Measurements from ENCODE around the gene POLR2A. TPM values are rescaled to one million over a fixed set of nuclear protein-coding genes. Genes with fewer than 3 reads are reported as not detected.

POLR2A gene
- total and polyA plus RNA-seq, 2 of the 13 experiments (the other 11 are each of a cell fraction or from before 2014, with no cell fraction given) = 17.8 to 18.3 TPM

DNA sequence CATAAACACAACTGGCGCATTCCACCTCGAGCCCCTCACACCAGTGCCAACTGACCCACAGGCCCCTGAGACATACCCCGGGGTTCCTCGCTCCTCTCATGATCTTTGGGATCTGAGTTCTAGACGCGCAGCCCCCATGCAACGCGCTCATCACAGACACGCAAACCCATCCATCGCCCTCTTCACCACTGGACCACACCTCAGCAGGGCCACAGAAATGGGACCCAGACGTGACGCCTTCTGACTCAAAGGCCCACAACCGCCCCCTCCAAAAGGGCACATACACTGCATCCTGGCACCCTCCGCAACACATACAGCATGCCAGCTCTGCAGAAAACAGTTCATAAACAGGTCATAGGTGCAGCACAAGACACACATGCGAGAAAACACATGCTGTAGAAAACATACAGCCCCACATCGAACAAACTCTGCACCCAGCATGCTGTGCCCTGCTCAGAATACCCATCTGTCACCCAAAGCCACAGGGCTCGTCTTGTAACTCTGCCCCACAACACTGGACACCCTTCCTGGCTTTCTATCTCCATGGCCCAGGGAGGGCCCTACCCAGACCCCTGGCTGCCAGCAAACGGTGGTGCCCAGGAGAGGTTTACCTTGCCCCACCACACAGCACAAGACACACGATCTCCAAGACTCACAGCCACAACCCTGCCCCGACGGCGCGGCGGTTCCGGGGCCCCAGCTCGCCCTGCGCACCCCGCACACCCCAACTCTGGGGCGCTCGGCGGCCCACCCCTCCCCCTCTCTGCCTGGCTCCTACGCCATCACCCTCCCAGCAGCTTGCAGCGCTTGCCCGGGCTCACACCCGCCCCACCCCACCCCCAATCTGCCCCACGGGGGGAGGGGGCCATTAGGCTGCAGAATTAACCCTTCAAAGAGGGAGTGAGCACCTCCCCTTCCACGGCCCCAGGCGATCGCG is 5.6 kb upstream of the POLR2A start (continued):
- TF ChIP-seq, protein P1, sequence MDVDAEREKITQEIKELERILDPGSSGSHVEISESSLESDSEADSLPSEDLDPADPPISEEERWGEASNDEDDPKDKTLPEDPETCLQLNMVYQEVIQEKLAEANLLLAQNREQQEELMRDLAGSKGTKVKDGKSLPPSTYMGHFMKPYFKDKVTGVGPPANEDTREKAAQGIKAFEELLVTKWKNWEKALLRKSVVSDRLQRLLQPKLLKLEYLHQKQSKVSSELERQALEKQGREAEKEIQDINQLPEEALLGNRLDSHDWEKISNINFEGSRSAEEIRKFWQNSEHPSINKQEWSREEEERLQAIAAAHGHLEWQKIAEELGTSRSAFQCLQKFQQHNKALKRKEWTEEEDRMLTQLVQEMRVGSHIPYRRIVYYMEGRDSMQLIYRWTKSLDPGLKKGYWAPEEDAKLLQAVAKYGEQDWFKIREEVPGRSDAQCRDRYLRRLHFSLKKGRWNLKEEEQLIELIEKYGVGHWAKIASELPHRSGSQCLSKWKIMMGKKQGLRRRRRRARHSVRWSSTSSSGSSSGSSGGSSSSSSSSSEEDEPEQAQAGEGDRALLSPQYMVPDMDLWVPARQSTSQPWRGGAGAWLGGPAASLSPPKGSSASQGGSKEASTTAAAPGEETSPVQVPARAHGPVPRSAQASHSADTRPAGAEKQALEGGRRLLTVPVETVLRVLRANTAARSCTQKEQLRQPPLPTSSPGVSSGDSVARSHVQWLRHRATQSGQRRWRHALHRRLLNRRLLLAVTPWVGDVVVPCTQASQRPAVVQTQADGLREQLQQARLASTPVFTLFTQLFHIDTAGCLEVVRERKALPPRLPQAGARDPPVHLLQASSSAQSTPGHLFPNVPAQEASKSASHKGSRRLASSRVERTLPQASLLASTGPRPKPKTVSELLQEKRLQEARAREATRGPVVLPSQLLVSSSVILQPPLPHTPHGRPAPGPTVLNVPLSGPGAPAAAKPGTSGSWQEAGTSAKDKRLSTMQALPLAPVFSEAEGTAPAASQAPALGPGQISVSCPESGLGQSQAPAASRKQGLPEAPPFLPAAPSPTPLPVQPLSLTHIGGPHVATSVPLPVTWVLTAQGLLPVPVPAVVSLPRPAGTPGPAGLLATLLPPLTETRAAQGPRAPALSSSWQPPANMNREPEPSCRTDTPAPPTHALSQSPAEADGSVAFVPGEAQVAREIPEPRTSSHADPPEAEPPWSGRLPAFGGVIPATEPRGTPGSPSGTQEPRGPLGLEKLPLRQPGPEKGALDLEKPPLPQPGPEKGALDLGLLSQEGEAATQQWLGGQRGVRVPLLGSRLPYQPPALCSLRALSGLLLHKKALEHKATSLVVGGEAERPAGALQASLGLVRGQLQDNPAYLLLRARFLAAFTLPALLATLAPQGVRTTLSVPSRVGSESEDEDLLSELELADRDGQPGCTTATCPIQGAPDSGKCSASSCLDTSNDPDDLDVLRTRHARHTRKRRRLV (CRISPR knock-in tag; IDR thresholded peaks at IDR 0.05) = no peak
- TF ChIP-seq, protein P2, sequence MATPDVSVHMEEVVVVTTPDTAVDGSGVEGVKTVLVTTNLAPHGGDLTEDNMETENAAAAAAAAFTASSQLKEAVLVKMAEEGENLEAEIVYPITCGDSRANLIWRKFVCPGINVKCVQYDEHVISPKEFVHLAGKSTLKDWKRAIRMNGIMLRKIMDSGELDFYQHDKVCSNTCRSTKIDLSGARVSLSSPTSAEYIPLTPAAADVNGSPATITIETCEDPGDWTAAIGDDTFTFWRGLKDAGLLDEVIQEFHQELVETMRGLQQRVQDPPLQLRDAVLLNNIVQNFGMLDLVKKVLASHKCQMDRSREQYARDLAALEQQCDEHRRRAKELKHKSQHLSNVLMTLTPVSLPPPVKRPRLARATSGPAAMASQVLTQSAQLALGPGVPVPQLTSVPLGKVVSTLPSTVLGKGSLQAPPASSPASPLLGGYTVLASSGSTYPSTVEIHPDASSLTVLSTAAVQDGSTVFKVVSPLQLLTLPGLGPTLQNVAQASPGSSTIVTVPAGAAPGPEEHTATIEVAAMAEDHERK (CRISPR knock-in tag; IDR thresholded peaks at IDR 0.05; ENCODE audit: low read depth) = no peak
- TF ChIP-seq, protein P3, sequence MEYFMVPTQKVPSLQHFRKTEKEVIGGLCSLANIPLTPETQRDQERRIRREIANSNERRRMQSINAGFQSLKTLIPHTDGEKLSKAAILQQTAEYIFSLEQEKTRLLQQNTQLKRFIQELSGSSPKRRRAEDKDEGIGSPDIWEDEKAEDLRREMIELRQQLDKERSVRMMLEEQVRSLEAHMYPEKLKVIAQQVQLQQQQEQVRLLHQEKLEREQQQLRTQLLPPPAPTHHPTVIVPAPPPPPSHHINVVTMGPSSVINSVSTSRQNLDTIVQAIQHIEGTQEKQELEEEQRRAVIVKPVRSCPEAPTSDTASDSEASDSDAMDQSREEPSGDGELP (IDR thresholded peaks at IDR 0.05; ENCODE audit: borderline replicate concordance, low read depth) = no peak
- TF ChIP-seq, protein P4, sequence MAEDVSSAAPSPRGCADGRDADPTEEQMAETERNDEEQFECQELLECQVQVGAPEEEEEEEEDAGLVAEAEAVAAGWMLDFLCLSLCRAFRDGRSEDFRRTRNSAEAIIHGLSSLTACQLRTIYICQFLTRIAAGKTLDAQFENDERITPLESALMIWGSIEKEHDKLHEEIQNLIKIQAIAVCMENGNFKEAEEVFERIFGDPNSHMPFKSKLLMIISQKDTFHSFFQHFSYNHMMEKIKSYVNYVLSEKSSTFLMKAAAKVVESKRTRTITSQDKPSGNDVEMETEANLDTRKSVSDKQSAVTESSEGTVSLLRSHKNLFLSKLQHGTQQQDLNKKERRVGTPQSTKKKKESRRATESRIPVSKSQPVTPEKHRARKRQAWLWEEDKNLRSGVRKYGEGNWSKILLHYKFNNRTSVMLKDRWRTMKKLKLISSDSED (CRISPR knock-in tag; IDR thresholded peaks at IDR 0.05) = no peak
- TF ChIP-seq HNF4G (IDR thresholded peaks at IDR 0.05; ENCODE audit: borderline replicate concordance, low read depth, low read length) (no peak), HNF4G (CRISPR knock-in tag; IDR thresholded peaks at IDR 0.05; ENCODE audit: borderline replicate concordance, low read depth) (no peak), FOXP1 (IDR thresholded peaks at IDR 0.05) (no peak), FOXP1 (CRISPR knock-in tag; IDR thresholded peaks at IDR 0.05) (no peak), WIZ (CRISPR knock-in tag; IDR thresholded peaks at IDR 0.05) (no peak), ZNF225 (CRISPR knock-in tag; IDR thresholded peaks at IDR 0.05) (0 out of 2 replicates have a peak, but pooled peaks have one; percentile 7), TBX2 (CRISPR knock-in tag; IDR thresholded peaks at IDR 0.05; ENCODE audit: borderline replicate concordance) (no peak), TOE1 (CRISPR knock-in tag; IDR thresholded peaks at IDR 0.05) (no peak), CC2D1A (CRISPR knock-in tag; IDR thresholded peaks at IDR 0.05) (no peak), GFI1 (CRISPR knock-in tag; IDR thresholded peaks at IDR 0.05; ENCODE audit: borderline replicate concordance) (no peak), ZNF230 (CRISPR knock-in tag; IDR thresholded peaks at IDR 0.05) (0 out of 2 replicates have a peak, but pooled peaks have one; percentile 13)
- TF ChIP-seq, protein P5, sequence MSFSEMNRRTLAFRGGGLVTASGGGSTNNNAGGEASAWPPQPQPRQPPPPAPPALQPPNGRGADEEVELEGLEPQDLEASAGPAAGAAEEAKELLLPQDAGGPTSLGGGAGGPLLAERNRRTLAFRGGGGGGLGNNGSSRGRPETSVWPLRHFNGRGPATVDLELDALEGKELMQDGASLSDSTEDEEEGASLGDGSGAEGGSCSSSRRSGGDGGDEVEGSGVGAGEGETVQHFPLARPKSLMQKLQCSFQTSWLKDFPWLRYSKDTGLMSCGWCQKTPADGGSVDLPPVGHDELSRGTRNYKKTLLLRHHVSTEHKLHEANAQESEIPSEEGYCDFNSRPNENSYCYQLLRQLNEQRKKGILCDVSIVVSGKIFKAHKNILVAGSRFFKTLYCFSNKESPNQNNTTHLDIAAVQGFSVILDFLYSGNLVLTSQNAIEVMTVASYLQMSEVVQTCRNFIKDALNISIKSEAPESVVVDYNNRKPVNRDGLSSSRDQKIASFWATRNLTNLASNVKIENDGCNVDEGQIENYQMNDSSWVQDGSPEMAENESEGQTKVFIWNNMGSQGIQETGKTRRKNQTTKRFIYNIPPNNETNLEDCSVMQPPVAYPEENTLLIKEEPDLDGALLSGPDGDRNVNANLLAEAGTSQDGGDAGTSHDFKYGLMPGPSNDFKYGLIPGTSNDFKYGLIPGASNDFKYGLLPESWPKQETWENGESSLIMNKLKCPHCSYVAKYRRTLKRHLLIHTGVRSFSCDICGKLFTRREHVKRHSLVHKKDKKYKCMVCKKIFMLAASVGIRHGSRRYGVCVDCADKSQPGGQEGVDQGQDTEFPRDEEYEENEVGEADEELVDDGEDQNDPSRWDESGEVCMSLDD (CRISPR knock-in tag; IDR thresholded peaks at IDR 0.05; ENCODE audit: borderline replicate concordance) = peak; percentile 82

Measured in HepG2 (cell line).